ENCODE measurements around the gene PPP2R5C. TPM values are rescaled to one million over a fixed set of nuclear protein-coding genes. Genes with fewer than 3 reads are reported as not detected.

Gene PPP2R5C
- total and polyA plus RNA-seq, 2 of the 4 experiments (the other 2 are of a cell fraction) = 65.9 to 78.7 TPM

Small RNAs within 50 kb of the gene (microRNA-seq; reads per million reads assigned to microRNA genes)
- gene AL118558.2 (ENCODE audit: insufficient read depth, insufficient read length) (not detected), gene RNU6-790P (ENCODE audit: insufficient read depth, insufficient read length) (not detected)

Small RNAs within 50 kb of the gene (small RNA-seq; reads per million reads assigned to genes)
- gene AL118558.2 (0 reads per million in 5 experiments), gene RNU6-790P (0 to 0.60 (median 0) reads per million in 5 experiments)

Other genes with a start within 250 kb of the PPP2R5C start
- gene DIO3, start 200.2 kb upstream of the PPP2R5C start, total RNA-seq (2012; rRNA removed) = not detected in 2 replicates
- not detected in 2 replicates for gene DIO3, start 200.2 kb upstream of the PPP2R5C start, polyA plus RNA-seq (2012; rRNA removed)
- 612 and 670 TPM in 2 replicates for gene DYNC1H1, start 202.9 kb downstream of the PPP2R5C start, total RNA-seq (2012; rRNA removed)
- 221 and 240 TPM in 2 replicates for gene DYNC1H1, start 202.9 kb downstream of the PPP2R5C start, polyA plus RNA-seq (2012; rRNA removed)